HG02642 (cell line): ENCODE results near the gene ZBTB9.

Experiments
- ATAC-seq: cut with Tn5 transposase; IDR thresholded peaks from one replicate; pipeline ENCODE4 v1.9.1; 2021; ENCODE audit warnings: mild to moderate bottlenecking; ENCODE audit not compliant: unreplicated experiment, poor library complexity

The ZBTB9 gene

GRCh38 chr6:33418690-33419291, 35.6 kb upstream of the ZBTB9 start:
- no peak for ATAC-seq

- ATAC-seq = no peak
These were observed 34.5 kb upstream of the ZBTB9 start, which contains the start of gene SYNGAP1 for GRCh38 chr6:33419580-33420490. TSS of gene SYNGAP1 (plus strand) at chr6:33420065. CDS start at chr6:33420265, 200 bp downstream.

- no peak for ATAC-seq
These were observed 33.7 kb upstream of the ZBTB9 start for GRCh38 chr6:33420491-33421343.

GRCh38 chr6:33421344-33421643, 33.1 kb upstream of the ZBTB9 start:
- ATAC-seq = no peak

GRCh38 chr6:33423777-33424176, 30.6 kb upstream of the ZBTB9 start:
- ATAC-seq = no peak

- no peak for ATAC-seq
These were observed 29.3 kb upstream of the ZBTB9 start for GRCh38 chr6:33424855-33425667.

- ATAC-seq = peak; percentile 54
These were observed 28.5 kb upstream of the ZBTB9 start for GRCh38 chr6:33425668-33426577.

- ATAC-seq = no peak
These were observed 27.5 kb upstream of the ZBTB9 start for GRCh38 chr6:33426590-33427511.

GRCh38 chr6:33427585-33428223, 26.7 kb upstream of the ZBTB9 start:
- peak; percentile 23 for ATAC-seq

- no peak for ATAC-seq
These were observed 26.0 kb upstream of the ZBTB9 start for GRCh38 chr6:33428224-33428965.

- ATAC-seq = no peak
These were observed 25.2 kb upstream of the ZBTB9 start for GRCh38 chr6:33428966-33429749.

GRCh38 chr6:33429750-33430052, 24.7 kb upstream of the ZBTB9 start:
- no peak for ATAC-seq

GRCh38 chr6:33430334-33430733, 24.0 kb upstream of the ZBTB9 start:
- ATAC-seq = no peak

- ATAC-seq = no peak
These were observed 23.1 kb upstream of the ZBTB9 start for GRCh38 chr6:33430991-33431879.

- ATAC-seq = no peak
These were observed 22.4 kb upstream of the ZBTB9 start for GRCh38 chr6:33431880-33432541.
